ENCODE data around the gene HOXA3.
A peak's percentile ranks its signal among the peaks of the same experiment; 100 is the strongest.

HOXA3 gene

DNA sequence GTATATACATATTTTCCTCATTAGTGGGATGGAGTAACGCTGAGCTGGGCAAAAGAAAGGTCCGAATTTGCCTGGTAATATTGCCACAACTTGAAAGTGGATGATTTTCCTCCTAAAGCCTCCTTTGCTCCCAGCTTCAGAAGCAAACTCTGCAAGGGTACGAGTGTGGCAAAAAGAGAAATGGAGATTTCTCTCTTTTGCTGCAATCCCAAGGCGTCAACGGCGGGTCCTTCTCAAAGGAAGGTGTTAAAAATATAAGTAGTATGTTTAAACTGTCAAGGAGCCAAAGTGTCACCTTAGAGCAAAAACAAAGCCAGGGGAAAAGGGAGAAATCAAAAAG is 37.5 kb downstream of the HOXA3 start:
- TF ChIP-seq, protein P1, sequence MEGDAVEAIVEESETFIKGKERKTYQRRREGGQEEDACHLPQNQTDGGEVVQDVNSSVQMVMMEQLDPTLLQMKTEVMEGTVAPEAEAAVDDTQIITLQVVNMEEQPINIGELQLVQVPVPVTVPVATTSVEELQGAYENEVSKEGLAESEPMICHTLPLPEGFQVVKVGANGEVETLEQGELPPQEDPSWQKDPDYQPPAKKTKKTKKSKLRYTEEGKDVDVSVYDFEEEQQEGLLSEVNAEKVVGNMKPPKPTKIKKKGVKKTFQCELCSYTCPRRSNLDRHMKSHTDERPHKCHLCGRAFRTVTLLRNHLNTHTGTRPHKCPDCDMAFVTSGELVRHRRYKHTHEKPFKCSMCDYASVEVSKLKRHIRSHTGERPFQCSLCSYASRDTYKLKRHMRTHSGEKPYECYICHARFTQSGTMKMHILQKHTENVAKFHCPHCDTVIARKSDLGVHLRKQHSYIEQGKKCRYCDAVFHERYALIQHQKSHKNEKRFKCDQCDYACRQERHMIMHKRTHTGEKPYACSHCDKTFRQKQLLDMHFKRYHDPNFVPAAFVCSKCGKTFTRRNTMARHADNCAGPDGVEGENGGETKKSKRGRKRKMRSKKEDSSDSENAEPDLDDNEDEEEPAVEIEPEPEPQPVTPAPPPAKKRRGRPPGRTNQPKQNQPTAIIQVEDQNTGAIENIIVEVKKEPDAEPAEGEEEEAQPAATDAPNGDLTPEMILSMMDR (IDR thresholded peaks at IDR 0.05; ENCODE audit: low read depth, low read length, missing control alignments), result no peak
- peak overlapping the region; percentile 76 for H3K4me3 ChIP-seq (ENCODE audit: low read depth, low read length)
- DNase-seq (ENCODE audit: low read depth), result no peak
- in situ Hi-C loops (cut with HindIII; ENCODE audit: low sequenced_read_pairs), result loop anchor here (5.0 kb wide), 1 partner anchor 263 kb away; no protein-coding TSS in a partner anchor

DNA sequence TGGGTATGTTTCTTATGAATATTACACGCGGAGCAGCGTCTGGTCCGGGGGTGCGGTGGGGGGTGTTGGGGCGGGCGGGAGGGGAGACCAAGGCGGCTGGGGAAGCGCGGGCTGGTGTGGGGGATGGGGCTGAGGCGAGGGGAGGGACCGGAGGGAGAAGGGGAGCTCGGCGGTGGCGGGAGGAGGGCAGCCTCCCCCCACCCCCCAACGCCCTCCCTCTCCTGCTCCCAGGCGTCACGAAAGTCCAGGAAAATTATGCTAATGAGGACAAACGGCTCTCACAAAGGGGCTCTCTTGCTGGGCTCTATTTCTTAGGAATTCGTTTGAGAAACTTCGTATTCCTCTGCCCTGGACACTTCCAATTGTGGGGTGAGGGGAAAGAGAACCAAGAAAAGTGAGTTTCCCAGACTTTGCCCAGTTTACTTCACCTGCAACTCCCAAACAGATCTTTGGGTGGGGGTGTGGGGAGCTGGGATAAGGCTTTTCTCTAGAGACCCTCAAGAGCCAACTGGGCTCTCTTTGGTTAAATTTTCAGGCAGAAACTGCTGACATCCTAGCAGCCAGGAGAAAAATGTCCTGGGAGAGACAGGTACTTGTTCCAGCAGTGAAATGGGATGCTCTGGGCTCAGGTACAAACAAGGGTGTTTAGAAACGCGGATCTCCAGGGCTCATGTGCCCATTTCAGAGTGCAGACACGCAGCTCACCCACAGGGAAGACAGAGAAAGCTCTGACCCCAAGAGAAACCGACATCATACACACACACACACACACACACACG is 38.2 kb downstream of the HOXA3 start:
- TF ChIP-seq, protein P1 (IDR thresholded peaks at IDR 0.05; ENCODE audit: low read depth, low read length, missing control alignments), result no peak
- peak overlapping the region; percentile 76 for H3K4me3 ChIP-seq (ENCODE audit: low read depth, low read length)
- in situ Hi-C loops (cut with HindIII; ENCODE audit: low sequenced_read_pairs), result no loop called here
- DNase-seq (ENCODE audit: low read depth), result no peak

DNA sequence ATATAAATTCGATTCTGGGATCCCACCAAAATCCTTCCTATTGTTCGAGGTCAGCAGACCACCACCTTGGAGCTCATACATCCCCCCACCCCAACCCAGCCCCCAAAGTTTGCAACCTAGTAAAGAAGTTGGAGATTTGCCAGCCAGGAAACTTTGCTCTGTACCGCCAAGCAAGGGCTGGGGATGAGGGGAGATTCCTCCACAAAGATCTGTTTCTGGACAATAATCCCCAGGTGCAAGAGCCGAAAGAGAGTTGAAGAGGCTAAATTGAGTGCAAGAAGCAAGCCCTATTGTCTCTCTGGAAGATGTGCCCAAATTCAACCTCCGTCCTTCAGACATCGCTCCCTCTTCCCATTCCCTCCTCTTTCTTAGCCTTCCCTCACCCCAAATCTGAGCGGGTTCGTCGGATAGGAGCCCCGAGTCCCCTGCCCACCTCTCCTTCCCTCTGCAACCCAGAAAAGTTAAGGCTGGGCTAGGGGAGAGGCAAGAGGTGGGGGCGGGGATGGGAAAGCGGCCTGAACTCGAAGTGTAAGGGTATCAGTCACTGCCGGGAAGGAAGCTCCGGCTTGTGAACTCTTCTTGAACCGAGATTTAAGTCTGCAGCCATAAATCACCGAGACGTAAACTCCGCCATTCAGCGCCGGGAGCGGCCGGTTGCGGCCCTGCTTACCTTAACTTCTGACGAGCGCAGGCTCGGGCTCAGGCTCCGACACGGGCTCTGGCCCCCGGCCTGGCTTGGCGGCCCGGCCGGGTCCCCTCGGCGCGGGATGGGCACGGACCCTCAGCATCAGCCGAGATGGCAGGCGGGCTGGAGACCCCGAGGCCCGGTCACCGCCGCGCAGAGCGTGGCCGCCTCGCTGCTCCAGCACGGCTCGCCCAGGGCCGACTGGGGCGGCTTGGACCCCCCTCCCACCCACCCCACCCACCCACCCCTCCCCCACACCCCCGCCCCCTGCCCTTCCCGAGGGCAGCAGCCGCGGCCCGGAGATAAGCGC is 39.1 kb downstream of the HOXA3 start:
- in situ Hi-C loops (cut with HindIII; ENCODE audit: low sequenced_read_pairs), result no loop called here
- peak overlapping the region; percentile 76 for H3K4me3 ChIP-seq (ENCODE audit: low read depth, low read length)
- DNase-seq (ENCODE audit: low read depth), result no peak
- TF ChIP-seq, protein P1 (IDR thresholded peaks at IDR 0.05; ENCODE audit: low read depth, low read length, missing control alignments), result no peak

- no peak for DNase-seq (ENCODE audit: low read depth)
- in situ Hi-C loops (cut with HindIII; ENCODE audit: low sequenced_read_pairs), result no loop called here
- H3K4me3 ChIP-seq (ENCODE audit: low read depth, low read length), result peak overlapping the region; percentile 76
- TF ChIP-seq, protein P1 (IDR thresholded peaks at IDR 0.05; ENCODE audit: low read depth, low read length, missing control alignments), result no peak
Measured at GRCh38 chr7:27112361-27112760, 40.0 kb downstream of the HOXA3 start.

GRCh38 chr7:27111751-27112277 is 40.6 kb downstream of the HOXA3 start:
- peak overlapping the region; percentile 76 for H3K4me3 ChIP-seq (ENCODE audit: low read depth, low read length)
- in situ Hi-C loops (cut with HindIII; ENCODE audit: low sequenced_read_pairs), result no loop called here
- TF ChIP-seq, protein P1 (IDR thresholded peaks at IDR 0.05; ENCODE audit: low read depth, low read length, missing control alignments), result no peak
- no peak for DNase-seq (ENCODE audit: low read depth)

DNA sequence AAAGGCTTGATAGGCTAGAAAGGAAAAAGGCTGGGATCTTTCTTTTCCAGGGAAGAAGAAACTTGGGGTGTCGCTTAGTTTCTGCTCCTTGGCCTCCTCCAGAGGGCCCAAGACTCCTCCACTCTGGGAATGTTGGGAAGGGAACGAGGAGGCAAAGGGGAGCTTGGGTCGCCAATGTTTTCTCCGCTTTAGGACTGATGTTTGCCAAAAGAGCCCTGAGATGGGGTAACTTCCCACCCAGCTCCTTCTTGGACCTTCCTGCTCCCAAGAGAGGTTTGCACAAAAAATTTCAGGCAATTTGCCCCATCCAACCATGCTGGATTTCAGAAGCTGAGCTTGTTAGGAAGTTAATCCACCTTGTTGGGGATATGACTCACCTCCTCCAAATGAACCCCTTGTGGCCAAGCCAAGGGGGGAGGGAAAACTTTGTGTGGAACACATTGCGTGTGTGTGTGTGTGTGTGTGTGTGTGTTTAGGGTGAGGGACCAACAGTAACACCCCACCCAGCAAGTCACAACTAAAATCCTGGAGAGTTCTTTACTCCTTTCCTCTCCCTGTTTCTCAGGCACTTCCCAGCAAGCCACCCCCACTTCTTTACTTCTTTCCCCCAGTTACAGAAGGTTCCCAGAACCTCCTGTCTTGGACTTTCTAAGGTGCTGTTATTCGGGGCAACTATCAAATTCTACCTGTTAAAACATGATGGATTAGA is 41.2 kb downstream of the HOXA3 start:
- in situ Hi-C loops (cut with HindIII; ENCODE audit: low sequenced_read_pairs), result no loop called here
- peak overlapping the region; percentile 76 for H3K4me3 ChIP-seq (ENCODE audit: low read depth, low read length)
- DNase-seq (ENCODE audit: low read depth), result peak; percentile 79
- TF ChIP-seq, protein P1 (IDR thresholded peaks at IDR 0.05; ENCODE audit: low read depth, low read length, missing control alignments), result no peak
